Stomach (tissue), 9 donors: ENCODE data around the gene PDZK1IP1. TPM values are rescaled to one million over a fixed set of nuclear protein-coding genes. Genes with fewer than 3 reads are reported as not detected.

Experiments
- DNase-seq, 2 donors: peaks; one replicate each; pipeline versions ENCODE4 v3.0.0 to v3.0.0-alpha.2; 2013 to 2019
- H3K27ac ChIP-seq, 5 donors: fragments of 200-600 bp in 4 of 5; sonication (generic) in 4 of 5; one replicate each; pipeline ENCODE4 v1.5.1; 2013 to 2019; ENCODE audit warnings: mild to moderate bottlenecking in 1 of 5, moderate library complexity in 1 of 5
- H3K27me3 ChIP-seq, 3 donors: fragments of 200-600 bp; sonication (generic); one replicate each; pipeline ENCODE4 v1.5.1; 2017 to 2019; ENCODE audit warnings: mixed run types in 1 of 3
- H3K36me3 ChIP-seq, 4 donors: fragments of 200-600 bp; sonication (generic); 1 replicate in 3 of 4; 2 replicates in 1 of 4; pipeline ENCODE4 v1.5.1; 2016 to 2019
- H3K4me1 ChIP-seq, 4 donors: fragments of 200-600 bp; sonication (generic); one replicate each; pipeline ENCODE4 v1.5.1; 2016 to 2019
- H3K4me3 ChIP-seq, 4 donors: fragments of 200-600 bp; sonication (generic) in 3 of 4; one replicate each; pipeline ENCODE4 v1.5.1; 2016 to 2019; ENCODE audit warnings: mild to moderate bottlenecking in 1 of 4
- H3K9me3 ChIP-seq, 4 donors: fragments of 200-600 bp; sonication (generic); one replicate each; pipeline ENCODE4 v1.5.1; 2016 to 2019
- EP300 ChIP-seq: sonication (generic); formaldehyde crosslinking; IDR thresholded peaks from one replicate; pipeline ENCODE4 v1.6.1; 2017; ENCODE audit warnings: antibody characterized with exemption
- POLR2A ChIP-seq, 4 donors: fragments of 450-650 bp; IDR thresholded peaks; one replicate each; pipeline ENCODE4 v1.6.1; 2016; ENCODE audit warnings: antibody characterized with exemption in 4 of 4, control low read depth in 2 of 4, mild to moderate bottlenecking in 1 of 4, moderate library complexity in 1 of 4
- POLR2AphosphoS5 ChIP-seq, 3 donors: sonication (generic); formaldehyde crosslinking; IDR thresholded peaks; one replicate each; pipeline ENCODE4 v1.6.1; 2016; ENCODE audit warnings: antibody characterized with exemption in 3 of 3
- WGBS, 5 donors: extraction: QIAGEN DNeasy Blood & Tissue Kit in 3 of 5; methylation state at CpG; one replicate each; pipeline versions ENCODE4 v1.1.5 to v1.1.7; 2013 to 2018; 5-methylcytosine and 5-hydroxymethylcytosine counted together
- intact Hi-C: fragments of 100-400 bp; cut with DNase I; formaldehyde crosslinking; loops from one replicate; pipeline ENCODE4 v1.15.1; 2023; ENCODE audit warnings: low total_unique reads
- polyA plus RNA-seq, 3 donors: library from polyadenylated mRNA; stranded (reverse); fragments of 200-250 nt; gene quantifications; one replicate each; pipeline ENCODE4 v1.2.3, GENCODE V29; 2013
- total RNA-seq, 5 donors: library from RNA; depleted of rRNA; stranded (reverse); fragments of >200 nt; gene quantifications; one replicate each; pipeline versions ENCODE4 v1.1.0 to v1.2.3, GENCODE V29; 2014 to 2016
- TF ChIP-seq, protein P1 (sequence below), 7 experiments: fragments of 450-650 bp in 4 of 7; fragments of 200-600 bp in 3 of 7; sonication (generic) in 3 of 7; IDR thresholded peaks; one replicate each; pipeline ENCODE4 v1.5.1; 2016 to 2019; ENCODE audit warnings: antibody characterized with exemption in 7 of 7, control low read depth in 2 of 7, mild to moderate bottlenecking in 1 of 7
- donor health status: healthy with polysubstance abuse.
- donor health status: Bipolar disorder and iron deficiency.
- donor health status: healthy.

Gene PDZK1IP1
- total and polyA plus RNA-seq, 8 donors, result 0.87 to 292 (median 130) TPM; not detected in 1

DNA sequence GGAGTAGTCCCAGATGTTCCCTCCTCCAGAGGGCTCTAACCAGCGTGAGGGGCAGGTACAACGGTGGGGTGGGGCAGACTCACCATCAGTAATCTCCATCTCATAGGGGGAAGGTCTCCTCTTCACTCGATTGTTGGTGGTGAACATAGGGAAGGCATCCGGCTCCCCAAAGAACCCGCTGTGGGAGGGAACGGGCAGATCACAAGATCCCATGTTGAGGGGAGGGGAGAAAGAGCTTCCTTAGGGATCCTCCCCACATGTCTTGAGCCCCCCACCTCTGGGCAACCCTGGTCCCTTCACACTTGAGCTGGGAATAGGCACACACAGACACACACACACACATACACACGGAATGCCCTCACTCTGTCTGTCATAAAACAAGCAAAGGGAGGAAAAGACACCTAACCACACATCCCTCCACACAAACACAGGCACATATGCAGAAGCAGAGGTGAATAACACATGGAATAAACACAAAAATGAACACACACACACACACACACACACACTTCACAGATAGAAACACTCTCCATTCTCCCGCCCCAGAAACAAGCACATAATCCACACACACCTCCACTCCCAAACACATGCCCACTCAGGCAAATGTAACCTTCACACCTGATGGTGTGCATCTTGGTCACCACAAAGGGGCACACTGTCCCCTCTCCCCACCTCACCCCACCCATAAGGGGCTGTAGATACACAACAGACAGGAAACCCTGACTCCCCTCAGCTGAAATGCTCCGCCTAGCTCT lies 34.3 kb upstream of the PDZK1IP1 start:
- DNase-seq, result no peak
- intact Hi-C loops, result no loop called here
- 24 to 37% (median 30%) methylated on average over 8 to 9 of the region's 9 CpGs for WGBS, 5 donors
- TF ChIP-seq POLR2A (IDR thresholded peaks at IDR 0.05) (no peak), POLR2AphosphoS5 (IDR thresholded peaks at IDR 0.05) (no peak), EP300 (no peak)
- TF ChIP-seq, protein P1, sequence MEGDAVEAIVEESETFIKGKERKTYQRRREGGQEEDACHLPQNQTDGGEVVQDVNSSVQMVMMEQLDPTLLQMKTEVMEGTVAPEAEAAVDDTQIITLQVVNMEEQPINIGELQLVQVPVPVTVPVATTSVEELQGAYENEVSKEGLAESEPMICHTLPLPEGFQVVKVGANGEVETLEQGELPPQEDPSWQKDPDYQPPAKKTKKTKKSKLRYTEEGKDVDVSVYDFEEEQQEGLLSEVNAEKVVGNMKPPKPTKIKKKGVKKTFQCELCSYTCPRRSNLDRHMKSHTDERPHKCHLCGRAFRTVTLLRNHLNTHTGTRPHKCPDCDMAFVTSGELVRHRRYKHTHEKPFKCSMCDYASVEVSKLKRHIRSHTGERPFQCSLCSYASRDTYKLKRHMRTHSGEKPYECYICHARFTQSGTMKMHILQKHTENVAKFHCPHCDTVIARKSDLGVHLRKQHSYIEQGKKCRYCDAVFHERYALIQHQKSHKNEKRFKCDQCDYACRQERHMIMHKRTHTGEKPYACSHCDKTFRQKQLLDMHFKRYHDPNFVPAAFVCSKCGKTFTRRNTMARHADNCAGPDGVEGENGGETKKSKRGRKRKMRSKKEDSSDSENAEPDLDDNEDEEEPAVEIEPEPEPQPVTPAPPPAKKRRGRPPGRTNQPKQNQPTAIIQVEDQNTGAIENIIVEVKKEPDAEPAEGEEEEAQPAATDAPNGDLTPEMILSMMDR (IDR thresholded peaks at IDR 0.05), result no peak
- no peak overlapping the region for H3K27ac ChIP-seq
- no peak overlapping the region for H3K4me3 ChIP-seq
- H3K27me3 ChIP-seq, result peaks cover 23 to 92% (median 64%) of the 10 kb centered on the region in 3 donors
- no peaks in the 10 kb centered on the region for H3K9me3 ChIP-seq
- H3K4me1 ChIP-seq, result peaks cover 15 to 25% (median 20%) of the 10 kb centered on the region in 4 donors
- H3K36me3 ChIP-seq, result no peaks in the 10 kb centered on the region

DNA sequence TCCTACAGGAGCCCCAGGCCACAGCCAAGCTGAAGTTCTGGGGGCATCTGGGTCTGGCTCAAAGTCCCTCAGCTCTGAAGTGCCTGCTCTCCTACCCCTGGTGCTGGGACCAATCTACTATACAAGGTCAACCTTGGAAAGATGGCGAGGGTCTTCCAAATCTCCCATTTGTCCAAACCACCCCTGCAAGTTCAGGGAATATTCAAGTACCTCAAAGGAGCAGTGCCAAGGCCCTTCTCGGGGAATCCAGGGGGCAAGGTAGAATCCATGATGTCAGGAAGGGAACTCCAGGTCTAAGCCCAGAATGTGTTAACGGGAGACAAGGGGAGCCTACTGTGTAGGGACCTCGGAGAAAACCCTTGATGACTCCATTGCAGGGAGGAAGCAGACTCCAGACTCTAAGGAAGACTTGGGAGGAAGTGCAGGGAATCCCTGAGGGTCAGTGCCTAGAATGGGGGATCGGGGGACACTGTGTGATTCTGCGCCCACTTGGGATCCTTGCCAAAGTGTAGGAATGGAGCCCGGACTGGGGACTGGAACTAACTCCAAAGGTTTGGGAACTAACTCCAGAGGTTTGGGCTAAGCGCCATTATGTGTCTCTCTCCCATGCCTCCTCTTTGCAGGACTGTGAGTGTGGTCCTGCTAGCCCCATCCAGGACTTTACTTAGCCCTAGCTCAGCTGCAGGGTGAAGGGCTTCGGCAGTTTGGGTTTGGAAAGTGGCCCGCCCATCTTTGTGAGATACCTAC lies 33.5 kb upstream of the PDZK1IP1 start:
- DNase-seq, result no peak
- TF ChIP-seq POLR2AphosphoS5 (IDR thresholded peaks at IDR 0.05) (no peak), EP300 (no peak)
- TF ChIP-seq, protein P1 (IDR thresholded peaks at IDR 0.05), result no peak
- intact Hi-C loops, result no loop called here
- Histone ChIP-seq H3K27ac (no peak overlapping the region), H3K27me3 (peaks cover 18 to 85% (median 56%) of the 10 kb centered on the region in 3 donors), H3K9me3 (no peaks in the 10 kb centered on the region), H3K4me3 (no peak overlapping the region), H3K4me1 (peaks cover 15 to 25% (median 19%) of the 10 kb centered on the region in 4 donors), H3K36me3 (no peaks in the 10 kb centered on the region)
- WGBS, 5 donors, result 47 to 52% (median 48%) methylated on average over 10 of the region's 10 CpGs

DNA sequence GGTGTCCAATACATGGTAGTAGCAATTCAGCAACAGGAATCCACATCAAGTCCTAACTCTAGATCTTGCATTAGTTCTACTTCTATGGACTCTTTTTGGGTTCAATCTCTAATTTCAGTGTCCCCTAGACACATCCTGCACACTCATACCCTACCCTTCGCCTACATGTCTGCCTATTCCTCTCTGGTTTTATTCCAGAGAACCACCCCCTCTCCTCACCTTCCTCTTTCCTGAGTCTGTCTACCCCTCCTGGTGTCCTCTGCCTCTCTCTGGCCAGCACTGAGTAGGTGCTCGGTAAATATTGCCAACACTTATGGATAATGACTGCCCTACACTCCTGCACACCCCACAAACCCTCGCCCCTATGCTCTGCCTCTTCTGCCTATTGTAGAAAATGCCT lies 32.6 kb upstream of the PDZK1IP1 start:
- DNase-seq, result no peak
- TF ChIP-seq, protein P1 (IDR thresholded peaks at IDR 0.05), result no peak
- no peak for TF ChIP-seq POLR2A (IDR thresholded peaks at IDR 0.05)
- TF ChIP-seq EP300, result no peak
- no peak for TF ChIP-seq POLR2AphosphoS5 (IDR thresholded peaks at IDR 0.05)
- no peaks in the 10 kb centered on the region for H3K9me3 ChIP-seq
- H3K27ac ChIP-seq, result no peak overlapping the region
- no peaks in the 10 kb centered on the region for H3K36me3 ChIP-seq
- WGBS, 5 donors, result 82 to 92% (median 86%) methylated on average over 3 of the region's 3 CpGs
- peaks cover 18 to 76% (median 48%) of the 10 kb centered on the region in 3 donors for H3K27me3 ChIP-seq
- no peak overlapping the region for H3K4me3 ChIP-seq
- peaks cover 15 to 25% (median 19%) of the 10 kb centered on the region in 4 donors for H3K4me1 ChIP-seq
- intact Hi-C loops, result no loop called here

DNA sequence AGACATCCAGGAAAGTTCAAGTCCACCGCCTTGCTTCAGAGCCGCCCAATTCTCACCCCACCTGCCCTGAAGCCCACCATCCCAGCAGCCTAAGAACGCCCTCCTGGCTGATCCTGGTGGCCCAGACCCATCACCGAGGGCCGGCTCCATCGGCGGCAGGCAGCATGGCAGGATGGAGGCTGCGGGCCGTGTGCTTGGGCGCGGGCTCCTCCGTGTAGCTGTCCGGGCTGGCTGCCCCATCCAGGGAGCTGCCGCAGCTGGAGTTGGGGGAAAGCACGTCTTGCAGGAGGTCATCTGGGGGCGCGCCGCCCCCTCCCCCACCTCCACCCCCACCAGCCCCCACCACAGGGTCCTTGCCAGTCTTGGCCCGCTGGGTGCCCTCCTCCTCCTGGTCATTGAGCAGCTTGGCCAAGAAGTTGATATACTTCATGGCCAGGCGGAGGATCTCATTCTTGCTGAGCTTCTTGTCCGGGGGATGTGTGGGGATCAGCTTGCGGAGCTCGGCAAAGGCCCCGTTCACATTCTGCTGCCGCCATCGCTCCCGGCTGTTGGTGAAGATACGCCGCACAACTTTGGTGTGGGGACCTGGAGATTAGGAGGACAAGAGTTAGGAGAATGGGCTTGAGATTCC lies 29.9 kb upstream of the PDZK1IP1 start:
- intact Hi-C loops, result no loop called here
- 88 to 90% (median 89%) methylated on average over 18 to 29 of the region's 29 CpGs for WGBS, 5 donors
- peaks cover 3 to 48% (median 20%) of the 10 kb centered on the region in 3 donors for H3K27me3 ChIP-seq

More for the DNA sequence above, 29.9 kb upstream of the PDZK1IP1 start:
- TF ChIP-seq POLR2AphosphoS5 (IDR thresholded peaks at IDR 0.05) (no peak), POLR2A (IDR thresholded peaks at IDR 0.05) (no peak), EP300 (no peak)
- TF ChIP-seq, protein P1 (IDR thresholded peaks at IDR 0.05), result no peak
- DNase-seq, result no peak
- Histone ChIP-seq H3K4me1 (peaks cover 2 to 6% (median 3%) of the 10 kb centered on the region in 4 donors), H3K27ac (no peak overlapping the region), H3K9me3 (no peaks in the 10 kb centered on the region), H3K36me3 (no peaks in the 10 kb centered on the region), H3K4me3 (no peak overlapping the region)
